Inflammatory macrophage (primary cell): ENCODE data around the gene DLL1.
"Not testable (repeated sequence)": the region's sequence is repeated elsewhere in the genome, so short reads cannot be mapped to it uniquely, and the experiment has no call there.

Experiments used
- DNase-seq, 2 donors: peaks; one replicate each; pipeline ENCODE4 v3.0.0-alpha.2; 2020 to 2022
- total RNA-seq, 18 experiments: gene quantifications; one replicate each; lab custom pipeline; 2026; ENCODE audit warnings: mixed read lengths in 6 of 18, inconsistent platforms in 2 of 18; lab: John Stamatoyannopoulos, UW

DLL1 gene, protein sequence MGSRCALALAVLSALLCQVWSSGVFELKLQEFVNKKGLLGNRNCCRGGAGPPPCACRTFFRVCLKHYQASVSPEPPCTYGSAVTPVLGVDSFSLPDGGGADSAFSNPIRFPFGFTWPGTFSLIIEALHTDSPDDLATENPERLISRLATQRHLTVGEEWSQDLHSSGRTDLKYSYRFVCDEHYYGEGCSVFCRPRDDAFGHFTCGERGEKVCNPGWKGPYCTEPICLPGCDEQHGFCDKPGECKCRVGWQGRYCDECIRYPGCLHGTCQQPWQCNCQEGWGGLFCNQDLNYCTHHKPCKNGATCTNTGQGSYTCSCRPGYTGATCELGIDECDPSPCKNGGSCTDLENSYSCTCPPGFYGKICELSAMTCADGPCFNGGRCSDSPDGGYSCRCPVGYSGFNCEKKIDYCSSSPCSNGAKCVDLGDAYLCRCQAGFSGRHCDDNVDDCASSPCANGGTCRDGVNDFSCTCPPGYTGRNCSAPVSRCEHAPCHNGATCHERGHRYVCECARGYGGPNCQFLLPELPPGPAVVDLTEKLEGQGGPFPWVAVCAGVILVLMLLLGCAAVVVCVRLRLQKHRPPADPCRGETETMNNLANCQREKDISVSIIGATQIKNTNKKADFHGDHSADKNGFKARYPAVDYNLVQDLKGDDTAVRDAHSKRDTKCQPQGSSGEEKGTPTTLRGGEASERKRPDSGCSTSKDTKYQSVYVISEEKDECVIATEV
- total RNA-seq = 0 to 0.75 (median 0.08) reads per million in 18 experiments

GRCh38 chr6:170290296-170291128 lies at the start of gene DLL1:
DLL1 (minus strand) TSS chr6:170291078; CDS start chr6:170290139, 939 bp downstream.
- DNase-seq = peak in 1 of 2 donors; percentile 19

- not testable (repeated sequence) for DNase-seq
These were observed 44.3 kb upstream of the DLL1 start for GRCh38 chr6:170335199-170335598.

DNA sequence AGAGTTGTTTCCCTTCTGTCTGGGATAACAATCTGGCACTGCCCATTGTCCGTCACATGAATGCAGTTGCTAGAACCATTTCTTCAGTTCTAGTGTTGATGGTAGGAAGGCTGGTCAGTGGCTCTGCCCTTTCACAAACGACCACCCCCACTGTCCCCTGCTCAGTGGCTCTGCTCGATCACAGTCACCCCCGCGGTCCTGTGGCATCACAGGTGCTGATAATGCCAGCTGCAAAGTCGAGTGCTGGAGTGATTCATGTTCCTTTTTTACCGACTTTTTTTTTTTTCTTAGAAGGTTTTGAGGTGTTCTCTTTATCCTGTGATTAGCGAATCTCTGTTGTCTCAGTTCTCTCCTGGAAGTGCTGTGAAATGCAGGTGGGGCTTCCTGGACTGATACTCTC lies 38.4 kb upstream of the DLL1 start:
- no peak for DNase-seq

- no peak for DNase-seq
These were observed 26.8 kb upstream of the DLL1 start for GRCh38 chr6:170317718-170318117.

DNA sequence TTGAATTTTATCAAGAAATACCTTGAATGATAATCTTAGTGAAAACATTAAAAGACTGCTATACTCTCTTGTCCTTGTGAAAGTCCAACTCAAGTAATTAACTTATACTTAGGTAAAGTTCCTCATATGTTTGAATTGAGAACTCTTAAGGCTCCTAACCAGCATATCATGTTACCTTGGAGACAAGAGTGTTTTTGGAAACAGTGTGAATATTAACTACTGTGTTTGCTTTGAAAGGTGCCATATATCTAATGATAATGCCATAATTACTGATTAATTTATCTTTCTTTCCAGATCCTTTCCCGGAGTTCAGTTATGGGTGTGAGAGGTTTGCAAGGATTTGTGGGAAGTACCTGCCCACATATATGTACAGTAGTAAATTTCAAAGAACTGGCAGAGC lies 26.2 kb upstream of the DLL1 start:
- DNase-seq = no peak

DNA sequence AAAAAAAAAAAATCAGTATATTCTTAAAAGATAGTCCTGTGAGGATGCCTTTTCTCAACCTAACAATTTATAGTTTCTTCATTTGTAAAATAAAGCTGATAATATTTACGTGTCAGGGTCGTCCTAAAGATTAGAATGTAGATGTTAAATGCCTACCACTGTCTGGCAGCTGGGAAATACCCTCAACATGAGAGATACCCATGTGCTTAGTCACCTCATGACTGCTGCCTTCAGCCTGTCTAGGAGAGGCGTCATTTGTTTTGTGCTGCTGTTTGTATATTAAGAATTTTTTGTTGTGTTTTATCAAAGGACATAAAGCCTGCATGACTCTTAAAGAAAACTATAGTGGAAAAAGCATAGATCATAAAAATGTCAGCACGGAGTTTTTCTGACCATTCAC lies 25.2 kb upstream of the DLL1 start:
- DNase-seq = no peak

- DNase-seq = no peak
These were observed 24.1 kb upstream of the DLL1 start for GRCh38 chr6:170314983-170315382.

GRCh38 chr6:170313716-170314295 lies 22.9 kb upstream of the DLL1 start:
- DNase-seq = no peak

GRCh38 chr6:170312876-170313275 lies 22.0 kb upstream of the DLL1 start:
- DNase-seq = no peak

DNA sequence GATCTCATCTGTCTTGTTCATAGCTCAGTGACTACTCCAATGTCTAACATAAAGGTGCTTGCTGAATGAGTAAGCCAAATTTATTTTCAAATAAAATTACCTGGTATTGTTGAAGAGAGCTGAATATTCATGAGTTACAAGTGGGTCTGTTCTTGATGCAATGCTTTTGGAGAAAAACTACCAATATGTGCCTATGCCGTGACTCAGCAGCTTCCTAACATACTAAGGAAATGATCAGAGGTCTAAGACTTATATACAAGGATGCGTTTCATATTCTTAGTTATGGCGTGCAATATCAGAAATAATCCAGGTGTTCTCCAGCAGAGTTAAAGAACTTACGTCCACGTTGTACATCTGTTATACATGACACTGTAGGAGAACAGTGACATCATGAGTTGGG lies 20.8 kb upstream of the DLL1 start:
- no peak for DNase-seq

DNA sequence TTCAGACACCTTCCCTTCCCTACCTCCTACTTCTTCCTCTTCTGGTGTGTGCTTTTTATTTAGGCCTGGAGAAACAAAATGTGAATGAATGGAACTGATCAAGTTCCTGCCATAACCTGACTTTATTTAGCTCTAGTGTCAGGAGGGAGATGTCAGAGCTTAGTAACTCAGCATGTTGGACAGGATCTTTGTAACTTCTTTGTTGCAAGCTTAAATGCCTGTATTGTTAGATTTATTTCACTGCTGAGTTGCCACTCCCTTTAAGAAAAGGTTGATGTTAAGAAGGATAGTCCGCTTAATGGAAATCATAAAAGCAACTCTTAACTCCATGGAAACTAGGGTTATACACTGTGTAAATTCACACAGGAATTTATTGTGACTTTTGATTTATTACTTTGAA lies 17.9 kb upstream of the DLL1 start:
- DNase-seq = no peak

DNA sequence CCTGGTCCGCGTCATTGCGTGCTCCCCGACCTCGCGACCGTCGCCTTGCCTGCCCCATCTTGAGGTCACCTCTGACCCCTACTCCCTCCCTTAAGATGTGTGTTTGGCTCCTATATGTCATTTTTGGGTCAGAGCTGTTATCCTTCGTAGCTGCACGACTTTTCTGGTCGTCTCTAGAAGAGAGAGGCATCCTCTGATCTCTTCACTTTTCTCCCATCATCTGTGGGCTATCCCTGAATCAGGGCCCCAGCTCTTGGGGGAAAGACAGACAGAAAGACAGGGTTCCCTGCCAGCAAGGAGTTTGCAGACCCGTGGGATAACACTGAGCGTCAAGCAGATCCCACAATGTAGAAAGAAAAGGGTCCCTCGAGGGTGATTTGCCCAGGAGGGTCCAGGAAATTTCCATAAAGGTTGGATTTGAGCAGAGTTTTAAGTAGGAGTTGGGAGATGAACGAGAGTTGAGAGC lies 16.2 kb upstream of the DLL1 start:
- DNase-seq = no peak

GRCh38 chr6:170306324-170307079 lies 15.6 kb upstream of the DLL1 start, which contains the start of gene FAM120B:
FAM120B (plus strand) TSS chr6:170306758; CDS start chr6:170317391, 10,633 bp downstream.
- DNase-seq = peak; percentile 98 to 99

GRCh38 chr6:170305805-170306323 lies 15.0 kb upstream of the DLL1 start:
- no peak for DNase-seq

DNA sequence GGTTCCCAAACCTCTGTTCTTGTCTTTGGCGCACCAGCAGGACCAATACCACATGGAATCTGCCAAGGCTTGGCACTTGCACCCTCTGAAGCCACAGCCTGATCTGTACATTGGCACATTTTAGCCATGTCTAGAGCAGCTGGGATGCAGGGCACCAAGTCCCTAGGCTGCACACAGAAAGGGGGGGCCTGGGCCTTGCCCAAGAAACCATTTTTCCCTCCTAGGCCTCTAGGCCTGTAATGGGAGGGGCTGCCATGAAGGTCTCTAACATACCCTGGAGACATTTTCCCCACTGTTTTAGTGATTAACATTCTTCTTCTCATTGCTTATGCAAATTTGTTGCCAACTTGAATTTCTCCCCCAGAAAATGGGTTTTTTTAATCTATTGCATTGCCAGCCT lies 10.3 kb upstream of the DLL1 start:
- DNase-seq = no peak

DNA sequence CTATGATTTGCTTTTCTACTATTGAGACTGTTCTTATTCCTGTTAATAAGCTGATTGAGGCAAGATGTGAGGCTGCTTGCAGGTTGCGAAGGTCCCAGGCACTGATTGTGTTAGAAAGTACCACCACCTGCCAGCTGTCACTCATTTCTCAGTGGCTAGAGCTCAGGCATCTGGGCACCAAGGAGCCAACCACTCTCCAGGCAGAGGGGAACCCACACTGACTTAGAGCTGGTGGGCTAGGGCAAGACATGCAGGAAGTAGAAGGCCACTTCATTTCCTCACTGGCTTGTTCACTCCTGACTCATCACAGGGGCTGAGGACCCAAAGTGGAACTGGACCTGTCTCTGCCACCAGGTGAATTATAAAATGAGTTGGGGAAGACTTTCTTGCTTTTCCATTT lies 7.8 kb upstream of the DLL1 start:
- no peak for DNase-seq

GRCh38 chr6:170297576-170298330 lies 6.9 kb upstream of the DLL1 start:
- no peak for DNase-seq

- no peak for DNase-seq
These were observed 6.1 kb upstream of the DLL1 start for GRCh38 chr6:170296746-170297575.

DNA sequence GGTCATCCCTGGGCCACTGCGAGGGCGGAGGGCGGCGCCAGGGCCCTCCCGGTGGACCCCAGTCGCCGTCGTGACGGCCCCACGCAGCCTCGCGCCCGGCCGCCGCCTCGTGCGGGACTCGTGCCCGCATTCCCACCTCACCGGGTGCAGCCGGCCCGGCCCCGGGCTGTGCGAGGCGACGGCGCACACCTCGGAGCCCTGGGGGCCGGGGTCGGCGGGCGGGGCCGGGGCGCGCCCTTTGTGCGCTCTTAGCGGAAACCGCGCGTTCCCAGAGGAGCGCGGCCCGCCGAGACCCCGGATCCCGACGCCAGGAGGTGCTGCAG lies 5.5 kb upstream of the DLL1 start:
- DNase-seq = no peak
